CD4-positive, alpha-beta T cell treated with Interleukin-1 beta for 1 hour (primary cell): ENCODE data around the gene FAM124A.
A peak's percentile ranks its signal among the peaks of the same experiment; 100 is the strongest.

Experiments
- DNase-seq, 2 donors: peaks; one replicate each; pipeline ENCODE4 v3.0.0-alpha.2; 2020 to 2022

Gene FAM124A

DNA sequence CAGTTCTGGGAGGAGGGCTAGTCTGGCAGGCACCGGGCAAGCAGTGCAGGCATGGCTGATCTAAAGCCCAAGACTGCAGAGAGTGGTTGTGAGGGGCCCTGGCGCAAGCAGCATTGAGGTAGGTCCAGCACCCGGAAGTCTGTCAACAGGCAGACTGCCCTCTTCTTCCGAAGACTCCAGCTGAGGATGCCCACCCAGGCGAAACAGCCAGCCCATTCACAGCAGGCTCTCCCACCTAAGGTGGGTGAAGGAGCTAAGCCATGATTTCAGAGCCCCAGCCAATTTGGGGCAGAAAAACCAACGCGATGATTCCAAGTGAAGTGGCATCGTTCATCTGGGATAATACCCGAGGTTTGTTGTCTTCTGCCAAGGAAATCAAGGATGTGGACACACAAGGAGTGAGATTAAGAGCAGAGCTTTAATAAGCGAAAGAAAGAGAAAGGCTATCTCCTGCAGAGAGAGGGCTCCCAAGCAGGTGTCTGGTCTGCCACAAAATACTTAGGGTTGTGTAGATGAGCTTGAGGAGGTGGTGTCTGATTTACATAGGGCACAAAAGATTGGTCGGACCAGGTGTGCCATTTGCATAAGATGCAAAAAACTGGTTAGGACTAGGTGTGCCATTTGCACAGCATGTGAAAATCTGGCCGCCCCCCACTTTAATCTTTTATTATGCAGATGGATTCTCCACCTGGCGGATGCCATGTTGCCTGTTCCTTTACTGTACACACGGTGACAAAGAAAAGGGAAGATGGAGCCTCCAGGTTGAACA is 22.6 kb downstream of the FAM124A start:
- DNase-seq: no peak

DNA sequence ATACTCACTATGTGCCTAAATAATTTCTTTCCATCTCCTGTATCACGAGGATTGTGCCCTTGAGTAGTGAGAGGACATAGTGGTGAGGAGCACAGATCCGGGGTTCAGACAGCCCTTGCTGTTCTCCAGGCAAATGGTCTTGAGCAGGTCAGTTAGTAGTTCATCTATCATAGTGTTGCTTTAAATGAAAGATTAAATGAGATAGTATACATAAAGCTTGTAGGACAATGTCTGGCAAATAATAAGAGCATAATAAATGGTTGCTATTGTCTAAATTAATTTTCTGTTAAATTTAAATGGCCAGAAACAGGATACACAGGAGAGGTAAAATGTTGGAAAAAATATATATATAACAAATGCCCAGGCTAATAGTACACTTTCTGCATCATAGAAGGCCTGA is 23.4 kb downstream of the FAM124A start:
- no peak for DNase-seq

DNA sequence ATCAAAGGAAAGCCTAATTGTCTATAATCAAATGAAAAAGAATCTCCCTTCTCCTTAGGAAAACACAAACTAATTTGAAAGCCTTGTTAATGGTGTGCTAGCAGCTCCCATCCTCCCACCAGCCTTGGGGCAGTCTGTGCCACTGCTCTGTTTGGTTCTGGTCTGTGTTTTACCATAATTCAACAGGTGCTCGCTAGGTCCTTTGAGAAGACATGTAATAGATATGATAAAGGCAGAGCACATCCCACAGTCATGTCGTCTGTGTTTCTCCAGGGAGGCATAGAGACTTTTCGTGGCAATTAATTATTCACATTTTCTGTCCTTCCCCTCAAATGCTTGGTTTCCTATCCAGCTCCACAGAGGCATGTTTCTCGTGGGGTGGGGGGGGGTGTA is 23.8 kb downstream of the FAM124A start:
- DNase-seq: no peak

DNA sequence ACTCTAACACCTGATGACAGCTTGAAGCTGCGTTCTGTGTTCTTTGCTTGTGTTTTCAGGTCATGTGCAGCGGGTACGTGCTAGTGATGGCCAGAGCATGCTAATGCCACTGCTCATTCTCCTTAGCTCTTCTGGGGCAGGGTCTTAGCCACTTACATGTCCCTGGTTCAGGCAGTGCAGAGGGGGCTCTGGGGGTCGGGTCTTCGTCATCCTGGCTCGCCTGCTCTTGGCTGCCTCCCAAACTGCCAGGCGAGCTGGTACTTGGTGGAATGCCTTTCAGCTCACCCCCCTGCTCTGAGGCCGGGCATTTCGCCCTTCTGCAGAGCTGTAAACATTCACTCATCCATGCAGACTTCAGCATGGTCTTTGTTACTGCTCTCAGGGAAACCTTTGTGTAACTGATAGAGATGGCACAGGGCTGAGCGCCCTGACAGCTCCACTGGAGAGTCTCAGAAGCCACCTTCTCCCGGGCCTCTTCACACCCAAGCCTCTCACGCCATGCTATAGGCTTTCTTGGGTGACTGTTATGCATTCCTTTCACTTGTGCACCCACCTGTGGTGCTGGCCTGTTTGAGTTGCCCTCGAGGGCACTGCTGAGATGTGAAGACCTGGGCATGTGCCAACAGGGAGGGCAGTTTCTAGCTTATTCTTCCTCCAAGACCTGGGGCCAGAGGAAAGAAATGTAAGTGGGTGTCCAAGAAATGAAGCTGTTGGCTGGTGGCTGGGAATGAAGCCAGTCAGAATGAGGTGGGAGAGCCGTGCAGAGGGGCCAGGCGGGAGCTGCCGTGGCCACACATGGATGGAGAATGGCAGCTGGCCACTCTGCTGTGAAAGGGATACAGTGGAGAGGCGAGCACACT is 24.4 kb downstream of the FAM124A start:
- no peak for DNase-seq

- DNase-seq: no peak
Observed at GRCh38 chr13:51249255-51249654, 27.1 kb downstream of the FAM124A start.

- no peak for DNase-seq
Observed at GRCh38 chr13:51249770-51250741, 27.9 kb downstream of the FAM124A start.

DNA sequence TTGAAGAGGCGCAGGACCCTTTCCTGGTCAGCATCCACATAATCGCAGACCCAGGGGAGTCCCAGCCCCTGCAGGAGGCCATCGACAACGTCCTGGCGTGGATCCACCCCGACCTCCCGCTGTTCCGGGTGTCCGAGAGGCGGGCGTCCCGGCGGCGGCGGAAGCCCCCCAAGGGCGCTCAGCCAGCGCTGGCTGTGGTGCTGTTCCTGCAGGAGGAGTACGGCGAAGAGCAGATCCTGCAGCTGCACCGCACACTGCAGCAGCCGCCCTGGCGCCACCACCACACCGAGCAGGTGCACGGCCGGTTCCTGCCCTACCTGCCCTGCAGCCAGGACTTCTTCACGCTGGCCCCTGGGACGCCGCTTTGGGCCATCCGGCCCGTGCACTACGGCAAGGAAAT is 29.3 kb downstream of the FAM124A start:
- no peak for DNase-seq

DNA sequence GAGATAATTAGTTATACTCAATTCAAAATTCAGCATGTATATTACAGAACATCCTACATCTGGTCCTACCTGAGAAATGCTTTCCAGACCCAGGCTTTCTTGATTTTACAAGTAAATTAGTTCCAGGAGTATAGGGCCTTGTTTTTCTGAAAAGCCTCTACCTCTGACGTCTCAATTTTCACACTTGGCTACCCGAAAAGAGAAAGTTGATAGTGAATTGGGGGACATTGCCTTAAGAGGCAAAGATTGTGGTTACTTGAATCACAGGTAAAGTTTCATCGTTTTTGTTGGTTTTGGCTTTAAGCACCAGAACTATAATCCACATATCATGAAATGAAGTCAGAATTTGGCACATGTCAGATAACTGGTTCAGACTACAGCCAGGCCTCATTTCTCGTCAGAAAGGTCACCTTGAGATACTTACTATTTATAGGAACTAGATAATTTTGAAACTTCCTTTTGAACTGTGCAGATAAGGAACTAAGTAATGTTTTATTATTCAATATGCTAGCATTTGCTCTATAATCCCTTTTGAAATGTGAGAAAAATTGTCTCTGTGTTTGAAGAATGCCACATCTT is 30.8 kb downstream of the FAM124A start:
- DNase-seq: no peak

DNA sequence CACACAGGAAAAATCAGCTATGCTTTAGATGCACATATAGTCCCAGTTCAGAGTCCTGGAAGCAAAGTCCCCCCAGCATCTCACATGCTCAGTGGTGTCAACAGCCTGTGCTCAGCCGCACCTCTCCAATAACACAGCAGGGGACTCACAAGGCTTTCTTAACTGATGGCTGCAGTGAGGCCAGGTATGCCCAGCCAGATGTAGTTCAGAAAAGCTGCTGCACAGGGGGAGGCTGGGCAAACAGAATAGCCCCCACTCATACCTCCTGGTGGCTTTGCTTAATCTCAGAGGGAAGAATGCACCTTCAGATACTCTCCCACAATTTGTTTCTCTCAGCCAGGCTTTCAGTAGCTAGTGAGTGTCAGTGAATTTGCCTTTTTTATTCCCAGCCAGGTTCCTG is 33.4 kb downstream of the FAM124A start:
- no peak for DNase-seq

GRCh38 chr13:51257187-51257586 is 35.0 kb downstream of the FAM124A start:
- no peak for DNase-seq

- peak in 1 of 2 donors; percentile 30 for DNase-seq
Observed at GRCh38 chr13:51258612-51259548, 36.7 kb downstream of the FAM124A start.

DNA sequence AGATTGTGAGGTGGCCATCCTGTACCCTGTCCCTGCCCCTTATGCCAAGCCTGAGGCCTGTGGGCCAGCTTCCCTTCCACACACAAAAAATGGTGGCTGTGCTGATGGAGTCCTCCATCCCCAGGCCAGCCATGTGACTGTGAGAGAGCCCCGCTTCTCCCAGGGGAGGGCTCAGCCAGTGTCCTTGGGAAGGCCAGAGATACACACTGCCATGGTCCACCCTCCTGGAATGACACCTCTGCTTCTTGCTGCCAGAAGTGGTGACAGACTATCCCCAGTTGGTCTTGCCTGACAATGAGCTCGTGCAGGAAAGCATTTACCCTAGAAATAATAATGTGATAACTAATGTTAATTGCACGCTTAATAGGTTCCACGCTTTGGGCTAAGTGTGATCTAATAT is 38.0 kb downstream of the FAM124A start:
- no peak for DNase-seq

- DNase-seq: no peak
Observed at GRCh38 chr13:51261610-51262249, 39.5 kb downstream of the FAM124A start.

- no peak for DNase-seq
Observed at GRCh38 chr13:51262501-51263211, 40.5 kb downstream of the FAM124A start.

DNA sequence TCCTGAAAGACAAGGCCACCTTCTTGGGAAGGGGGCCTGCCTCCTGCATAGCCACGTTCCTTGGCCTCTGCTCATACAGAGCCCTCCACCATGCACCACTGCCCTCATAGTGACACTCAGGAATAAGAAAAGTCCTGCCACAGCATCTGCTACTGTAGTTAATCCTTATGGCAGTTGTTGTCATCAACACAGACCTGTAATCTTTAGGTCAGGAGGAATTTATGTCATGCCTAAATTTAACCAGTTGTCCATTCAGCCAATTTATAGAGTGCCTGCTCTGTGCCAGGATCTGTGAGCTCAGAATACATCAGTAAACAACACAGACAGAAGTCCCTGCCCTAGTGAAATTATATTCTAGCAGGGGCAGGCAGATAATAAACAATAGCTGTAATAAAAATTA is 44.4 kb downstream of the FAM124A start:
- DNase-seq: no peak

- DNase-seq: no peak
Observed at GRCh38 chr13:51267622-51268021, 45.4 kb downstream of the FAM124A start.

- no peak for DNase-seq
Observed at GRCh38 chr13:51269039-51269438, 46.8 kb downstream of the FAM124A start.

GRCh38 chr13:51270623-51271415 is 48.6 kb downstream of the FAM124A start:
- DNase-seq: no peak

DNA sequence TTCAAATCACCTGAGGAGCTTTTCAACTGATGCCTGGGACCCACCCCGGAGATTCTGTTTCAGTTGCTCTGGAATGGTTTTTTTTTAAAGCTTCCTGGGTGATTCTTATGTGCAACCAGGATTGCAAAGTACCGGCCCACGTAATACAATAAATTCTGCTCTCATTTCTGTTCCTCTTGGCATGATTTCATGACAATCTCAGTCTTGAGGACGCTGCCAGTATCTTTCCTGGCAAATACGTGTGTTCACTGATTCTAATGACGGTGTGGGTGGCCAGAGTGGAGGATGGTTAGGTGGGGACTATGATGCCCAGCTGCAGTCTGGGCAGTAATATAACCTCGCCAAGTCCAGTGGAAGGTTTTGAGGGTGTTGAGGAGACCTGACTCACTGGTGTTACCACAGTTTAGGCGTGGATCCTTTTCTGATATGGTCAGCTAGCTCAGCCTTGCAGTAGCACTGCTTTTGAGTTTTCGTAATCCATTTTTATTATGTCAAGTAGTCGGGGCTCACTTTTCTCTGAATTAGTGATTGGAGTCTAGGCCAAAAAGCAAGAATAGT is 49.4 kb downstream of the FAM124A start:
- no peak for DNase-seq
